Measurements from ENCODE around the gene CEP57.

The CEP57 gene

DNA sequence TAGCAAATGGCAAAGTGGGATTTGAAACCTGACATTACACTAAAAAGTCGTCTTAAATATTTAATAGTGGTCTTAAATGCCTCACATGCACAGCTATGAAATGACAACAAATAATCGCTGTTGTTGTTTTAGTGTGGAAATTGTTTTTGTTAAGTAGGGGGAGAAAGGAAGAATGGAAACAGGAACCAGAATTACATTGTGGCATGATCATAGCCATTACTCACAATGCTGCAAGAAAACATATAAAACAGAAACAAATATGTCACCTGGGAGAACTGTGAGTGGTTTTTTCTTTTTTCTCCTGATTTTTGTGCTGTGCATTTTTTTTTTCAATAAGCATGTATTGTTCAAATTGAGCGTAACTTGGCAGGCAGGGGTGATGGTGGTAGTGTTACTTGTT lies 23.6 kb upstream of the CEP57 start:
- no peak overlapping the region for H3K4me2 ChIP-seq (ENCODE audit: insufficient read depth, low read length)
- no peak overlapping the region for H2AFZ ChIP-seq (ENCODE audit: low read depth, low read length)
- no peak overlapping the region for H3K27ac ChIP-seq (ENCODE audit: low read length)
- no peak for ATAC-seq (ENCODE audit: insufficient read depth, low read depth)
- H3K27me3 ChIP-seq (ENCODE audit: insufficient read depth, low read length, poor library complexity) = no peaks in the 10 kb centered on the region
- no peaks in the 10 kb centered on the region for H3K4me1 ChIP-seq (ENCODE audit: insufficient read depth, low read length)
- H3K9me3 ChIP-seq (ENCODE audit: insufficient read depth, low read length, severe bottlenecking) = no peaks in the 10 kb centered on the region
- no peak overlapping the region for H3K4me3 ChIP-seq (ENCODE audit: low read depth in 1 of 2, low read length in 2 of 2)
- H4K20me1 ChIP-seq (ENCODE audit: insufficient read depth, low read length) = no peaks in the 10 kb centered on the region
- TF ChIP-seq, protein P1, sequence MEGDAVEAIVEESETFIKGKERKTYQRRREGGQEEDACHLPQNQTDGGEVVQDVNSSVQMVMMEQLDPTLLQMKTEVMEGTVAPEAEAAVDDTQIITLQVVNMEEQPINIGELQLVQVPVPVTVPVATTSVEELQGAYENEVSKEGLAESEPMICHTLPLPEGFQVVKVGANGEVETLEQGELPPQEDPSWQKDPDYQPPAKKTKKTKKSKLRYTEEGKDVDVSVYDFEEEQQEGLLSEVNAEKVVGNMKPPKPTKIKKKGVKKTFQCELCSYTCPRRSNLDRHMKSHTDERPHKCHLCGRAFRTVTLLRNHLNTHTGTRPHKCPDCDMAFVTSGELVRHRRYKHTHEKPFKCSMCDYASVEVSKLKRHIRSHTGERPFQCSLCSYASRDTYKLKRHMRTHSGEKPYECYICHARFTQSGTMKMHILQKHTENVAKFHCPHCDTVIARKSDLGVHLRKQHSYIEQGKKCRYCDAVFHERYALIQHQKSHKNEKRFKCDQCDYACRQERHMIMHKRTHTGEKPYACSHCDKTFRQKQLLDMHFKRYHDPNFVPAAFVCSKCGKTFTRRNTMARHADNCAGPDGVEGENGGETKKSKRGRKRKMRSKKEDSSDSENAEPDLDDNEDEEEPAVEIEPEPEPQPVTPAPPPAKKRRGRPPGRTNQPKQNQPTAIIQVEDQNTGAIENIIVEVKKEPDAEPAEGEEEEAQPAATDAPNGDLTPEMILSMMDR (IDR thresholded peaks at IDR 0.05; ENCODE audit: borderline replicate concordance, extremely low read depth, low read length, poor library complexity, severe bottlenecking) = no peak
- TF ChIP-seq EZH2 (IDR thresholded peaks at IDR 0.05; ENCODE audit: borderline replicate concordance, low read depth, low read length, severe bottlenecking) = no peak
- H3K9ac ChIP-seq (ENCODE audit: low read depth, low read length) = no peak overlapping the region
- no peak for DNase-seq
- H3K36me3 ChIP-seq (ENCODE audit: insufficient read depth, low read length) = peaks cover 30% of the 10 kb centered on the region; the same call in 1 of the 2 replicates
- no peaks in the 10 kb centered on the region for H3K79me2 ChIP-seq (ENCODE audit: insufficient read depth, low read length)

DNA sequence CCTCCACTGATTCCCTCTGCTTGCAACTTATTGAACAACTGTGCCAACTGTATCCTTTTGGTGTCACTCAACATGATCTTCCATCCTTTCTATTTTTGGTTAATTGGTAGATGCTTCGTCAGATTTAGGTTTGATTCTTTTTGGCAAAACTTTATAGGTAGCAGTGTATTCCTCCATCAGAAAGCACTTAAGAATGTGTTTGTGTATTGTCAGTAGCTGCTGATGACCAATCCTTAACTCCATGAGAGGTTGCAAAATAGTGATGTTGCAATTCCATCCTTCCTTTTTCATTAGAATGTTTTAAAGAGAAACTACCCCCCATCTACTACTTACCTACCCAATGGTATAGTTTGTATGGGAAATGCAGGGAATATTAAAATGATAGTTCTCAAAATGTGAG lies 22.8 kb upstream of the CEP57 start:
- Histone ChIP-seq H3K4me2 (ENCODE audit: insufficient read depth, low read length) (no peak overlapping the region), H3K4me3 (ENCODE audit: low read depth in 1 of 2, low read length in 2 of 2) (no peak overlapping the region), H3K9ac (ENCODE audit: low read depth, low read length) (no peak overlapping the region), H3K27ac (ENCODE audit: low read length) (no peak overlapping the region), H2AFZ (ENCODE audit: low read depth, low read length) (no peak overlapping the region), H3K36me3 (ENCODE audit: insufficient read depth, low read length) (peaks cover 38% of the 10 kb centered on the region), H3K27me3 (ENCODE audit: insufficient read depth, low read length, poor library complexity) (no peaks in the 10 kb centered on the region), H3K79me2 (ENCODE audit: insufficient read depth, low read length) (no peaks in the 10 kb centered on the region), H3K4me1 (ENCODE audit: insufficient read depth, low read length) (no peaks in the 10 kb centered on the region), H3K9me3 (ENCODE audit: insufficient read depth, low read length, severe bottlenecking) (no peaks in the 10 kb centered on the region), H4K20me1 (ENCODE audit: insufficient read depth, low read length) (no peaks in the 10 kb centered on the region)
- TF ChIP-seq, protein P1 (IDR thresholded peaks at IDR 0.05; ENCODE audit: borderline replicate concordance, extremely low read depth, low read length, poor library complexity, severe bottlenecking) = no peak
- TF ChIP-seq EZH2 (IDR thresholded peaks at IDR 0.05; ENCODE audit: borderline replicate concordance, low read depth, low read length, severe bottlenecking) = no peak
- DNase-seq = no peak
- no peak for ATAC-seq (ENCODE audit: insufficient read depth, low read depth)

DNA sequence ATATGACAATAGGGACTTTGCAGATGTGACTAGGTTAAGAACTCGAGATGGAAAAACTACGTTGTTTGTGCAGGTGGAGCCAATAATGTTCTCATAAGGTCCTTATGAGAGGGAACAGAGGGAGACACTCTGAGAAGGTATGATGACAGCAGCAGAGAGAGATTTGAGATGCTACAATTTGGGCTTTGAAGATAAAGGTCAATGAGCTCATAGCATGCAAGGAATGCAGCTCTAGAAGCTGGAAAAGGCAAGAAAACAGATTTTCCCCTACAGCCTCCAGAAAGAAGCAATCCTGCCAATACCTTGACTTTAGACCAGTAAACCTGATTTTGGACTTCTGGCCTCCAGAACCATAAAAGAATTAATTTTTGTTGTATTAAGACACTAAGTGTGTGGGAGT lies 21.8 kb upstream of the CEP57 start:
- Histone ChIP-seq H3K4me2 (ENCODE audit: insufficient read depth, low read length) (no peak overlapping the region), H4K20me1 (ENCODE audit: insufficient read depth, low read length) (no peaks in the 10 kb centered on the region), H3K79me2 (ENCODE audit: insufficient read depth, low read length) (no peaks in the 10 kb centered on the region), H3K36me3 (ENCODE audit: insufficient read depth, low read length) (peaks cover 45% of the 10 kb centered on the region), H3K27me3 (ENCODE audit: insufficient read depth, low read length, poor library complexity) (no peaks in the 10 kb centered on the region), H3K27ac (ENCODE audit: low read length) (no peak overlapping the region), H3K4me1 (ENCODE audit: insufficient read depth, low read length) (no peaks in the 10 kb centered on the region), H3K9me3 (ENCODE audit: insufficient read depth, low read length, severe bottlenecking) (no peaks in the 10 kb centered on the region), H3K9ac (ENCODE audit: low read depth, low read length) (no peak overlapping the region), H3K4me3 (ENCODE audit: low read depth in 1 of 2, low read length in 2 of 2) (no peak overlapping the region), H2AFZ (ENCODE audit: low read depth, low read length) (no peak overlapping the region)
- no peak for DNase-seq
- no peak for ATAC-seq (ENCODE audit: insufficient read depth, low read depth)
- TF ChIP-seq, protein P1 (IDR thresholded peaks at IDR 0.05; ENCODE audit: borderline replicate concordance, extremely low read depth, low read length, poor library complexity, severe bottlenecking) = no peak
- TF ChIP-seq EZH2 (IDR thresholded peaks at IDR 0.05; ENCODE audit: borderline replicate concordance, low read depth, low read length, severe bottlenecking) = no peak

DNA sequence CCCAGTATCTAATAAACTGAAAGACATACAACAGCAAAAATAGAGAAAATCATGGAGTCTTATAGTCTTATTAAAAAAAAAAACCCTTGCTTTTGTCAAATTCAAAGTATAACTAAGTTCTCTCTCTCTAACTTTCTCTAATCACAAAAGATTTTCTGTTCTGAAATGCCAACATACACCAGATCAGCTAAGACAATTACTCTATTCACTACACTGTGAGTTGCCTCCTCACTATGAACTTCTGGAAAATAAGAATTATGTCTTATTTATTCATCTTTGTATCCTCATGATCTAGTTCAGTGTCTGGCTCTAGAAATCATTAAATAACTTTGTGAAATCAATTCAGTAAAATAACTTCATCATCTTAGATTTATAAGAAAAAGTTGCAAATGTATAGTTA lies 13.4 kb upstream of the CEP57 start:
- no peaks in the 10 kb centered on the region for H3K9me3 ChIP-seq (ENCODE audit: insufficient read depth, low read length, severe bottlenecking)
- H2AFZ ChIP-seq (ENCODE audit: low read depth, low read length) = no peak overlapping the region
- DNase-seq (no peak), ATAC-seq (ENCODE audit: insufficient read depth, low read depth) (no peak)
- peaks cover 2% of the 10 kb centered on the region; the same call in 1 of the 2 replicates for H3K4me1 ChIP-seq (ENCODE audit: insufficient read depth, low read length)
- no peak overlapping the region for H3K27ac ChIP-seq (ENCODE audit: low read length)
- no peak overlapping the region for H3K4me2 ChIP-seq (ENCODE audit: insufficient read depth, low read length)
- H3K4me3 ChIP-seq (ENCODE audit: low read depth in 1 of 2, low read length in 2 of 2) = no peak overlapping the region
- no peak for TF ChIP-seq EZH2 (IDR thresholded peaks at IDR 0.05; ENCODE audit: borderline replicate concordance, low read depth, low read length, severe bottlenecking)
- TF ChIP-seq, protein P1 (IDR thresholded peaks at IDR 0.05; ENCODE audit: borderline replicate concordance, extremely low read depth, low read length, poor library complexity, severe bottlenecking) = no peak
- no peaks in the 10 kb centered on the region; the same call in 1 of the 2 replicates for H4K20me1 ChIP-seq (ENCODE audit: insufficient read depth, low read length)
- no peak overlapping the region for H3K9ac ChIP-seq (ENCODE audit: low read depth, low read length)
- H3K36me3 ChIP-seq (ENCODE audit: insufficient read depth, low read length) = peaks cover 96% of the 10 kb centered on the region
- peaks cover 9% of the 10 kb centered on the region; the same call in 1 of the 2 replicates for H3K79me2 ChIP-seq (ENCODE audit: insufficient read depth, low read length)
- no peaks in the 10 kb centered on the region for H3K27me3 ChIP-seq (ENCODE audit: insufficient read depth, low read length, poor library complexity)
